ENCODE measurements around the gene TEKT5.
"Not testable (repeated sequence)": the region's sequence is repeated elsewhere in the genome, so short reads cannot be mapped to it uniquely, and the experiment has no call there.

The TEKT5 gene

GRCh38 chr16:10694830-10695229 lies at the start of gene TEKT5:
TEKT5 (minus strand) TSS chr16:10694930; CDS start chr16:10694873, 57 bp downstream.
- DNase-seq, result no peak

GRCh38 chr16:10743610-10744369 lies 49.1 kb upstream of the TEKT5 start, which contains the start of gene NUBP1:
NUBP1 (plus strand) TSS chr16:10743842; CDS start chr16:10743864, 22 bp downstream.
- DNase-seq, result peak; percentile 96 to 100 (median 100)

- DNase-seq, result no peak
Measured at GRCh38 chr16:10743227-10743609, 48.5 kb upstream of the TEKT5 start.

- DNase-seq, result peak in 3 of 14 donors; percentile 10 to 94 (median 32)
Measured at GRCh38 chr16:10741844-10742243, 47.1 kb upstream of the TEKT5 start.

GRCh38 chr16:10741249-10741648 lies 46.5 kb upstream of the TEKT5 start:
- DNase-seq, result not testable (repeated sequence)

GRCh38 chr16:10740845-10741208 lies 46.1 kb upstream of the TEKT5 start:
- DNase-seq, result no peak

GRCh38 chr16:10740000-10740844 lies 45.5 kb upstream of the TEKT5 start:
- no peak for DNase-seq

- peak in 10 of 14 donors; percentile 14 to 86 (median 38) for DNase-seq
Measured at GRCh38 chr16:10738231-10739077, 43.7 kb upstream of the TEKT5 start.

- peak in 10 of 14 donors; percentile 11 to 57 (median 28) for DNase-seq
Measured at GRCh38 chr16:10737068-10737625, 42.4 kb upstream of the TEKT5 start.

GRCh38 chr16:10731790-10732189 lies 37.1 kb upstream of the TEKT5 start:
- no peak for DNase-seq

GRCh38 chr16:10729104-10730048 lies 34.6 kb upstream of the TEKT5 start:
- peak in 1 of 14 donors; percentile 7 for DNase-seq

GRCh38 chr16:10728003-10728887 lies 33.5 kb upstream of the TEKT5 start:
- no peak for DNase-seq

GRCh38 chr16:10708969-10709368 lies 14.2 kb upstream of the TEKT5 start:
- no peak for DNase-seq

- no peak for DNase-seq
Measured at GRCh38 chr16:10699756-10700155, 5.0 kb upstream of the TEKT5 start.

GRCh38 chr16:10694306-10694705 lies 424 bp downstream of the TEKT5 start:
- no peak for DNase-seq

- DNase-seq, result no peak
Measured at GRCh38 chr16:10693889-10694288, 841 bp downstream of the TEKT5 start.

- no peak for DNase-seq
Measured at GRCh38 chr16:10692470-10692869, 2.3 kb downstream of the TEKT5 start.

- no peak for DNase-seq
Measured at GRCh38 chr16:10688726-10689125, 6.0 kb downstream of the TEKT5 start.

GRCh38 chr16:10688291-10688690 lies 6.4 kb downstream of the TEKT5 start:
- DNase-seq, result peak in 2 of 14 donors; percentile 6 to 77

- peak in 1 of 14 donors; percentile 16 for DNase-seq
Measured at GRCh38 chr16:10685709-10686108, 9.0 kb downstream of the TEKT5 start.
